GM12878 (cell line): ENCODE data around the gene IGHMBP2. TPM values are rescaled to one million over a fixed set of nuclear protein-coding genes. Genes with fewer than 3 reads are reported as not detected.

Experiments
- ATAC-seq: fragments of 200-7000 bp; cut with Tn5 transposase; 3 replicates; pipeline ENCODE4 v1.9.1; 2020; ENCODE audit warnings: mild to moderate bottlenecking, moderate library complexity
- BruUV-seq: library from RNA; stranded (reverse); fragments of 400-500 nt; replicated peaks from 2 replicates; lab custom pipeline; 2021; lab: Mats Ljungman, UMichigan
- CTCF ChIA-PET: fragments of 300-600 bp; sonication (Branson Sonifier 250); formaldehyde crosslinking; extraction: SDS; loops from one replicate; lab custom pipeline; 2021; ENCODE audit warnings: inconsistent platforms; lab: Yijun Ruan, JAX
- POLR2A ChIA-PET: fragments of 350-600 bp; formaldehyde crosslinking; extraction: SDS; loops from one replicate; lab custom pipeline; 2021; ENCODE audit warnings: inconsistent platforms; lab: Charles Lee
- RAD21 ChIA-PET: fragments of 300-600 bp; sonication (Branson Sonifier 250); formaldehyde crosslinking; loops from one replicate; lab custom pipeline; 2023; ENCODE audit warnings: antibody characterized with exemption; ENCODE audit not compliant: unreplicated experiment; lab: Charles Lee
- SMC1A ChIA-PET: fragments of 300-600 bp; sonication (Branson Sonifier 250); formaldehyde crosslinking; loops from one replicate; lab custom pipeline; 2023; ENCODE audit not compliant: unreplicated experiment, uncharacterized antibody; lab: Charles Lee
- DNase-seq: peaks from one replicate; pipeline ENCODE4 v3.0.0-alpha.2; 2011; ENCODE audit warnings: low read depth, low spot score
- FAIRE-seq: peaks from 3 replicates; lab custom pipeline; 2011; peaks lifted over from hg19 to GRCh38; lab: Jason Lieb, UNC
- H2AFZ ChIP-seq: 2 replicates; pipeline ENCODE4 v1.6.0; 2011; ENCODE audit warnings: low read depth, low read length, control low read depth; ENCODE audit not compliant: control insufficient read depth
- H3K27ac ChIP-seq: 2 replicates; pipeline ENCODE4 v1.5.1; 2011; ENCODE audit warnings: control low read depth; ENCODE audit not compliant: control insufficient read depth, insufficient read depth
- H3K27me3 ChIP-seq, 2 experiments: replicated peaks in 1 of 2; 2 replicates each; pipeline versions ENCODE4 v1.6.0 to v1.6.1; 2011; ENCODE audit warnings: low read length in 1 of 2; ENCODE audit not compliant: control insufficient read depth in 2 of 2, insufficient read depth in 2 of 2
- H3K36me3 ChIP-seq, 2 experiments: 2 replicates each; pipeline ENCODE4 v1.5.1; 2011; ENCODE audit warnings: low read length in 1 of 2; ENCODE audit not compliant: control insufficient read depth in 2 of 2, insufficient read depth in 2 of 2
- H3K4me1 ChIP-seq: 2 replicates; pipeline ENCODE4 v1.6.1; 2011; ENCODE audit warnings: mild to moderate bottlenecking, low read length, moderate library complexity, mixed read lengths; ENCODE audit not compliant: control insufficient read depth, insufficient read depth
- H3K4me2 ChIP-seq: 2 replicates; pipeline ENCODE4 v1.6.0; 2011; ENCODE audit warnings: control low read depth; ENCODE audit not compliant: control insufficient read depth, insufficient read depth
- H3K4me3 ChIP-seq: fragments of 200-600 bp; sonication (generic); 2 replicates; pipeline ENCODE4 v1.5.1; 2016
- H3K79me2 ChIP-seq: 2 replicates; pipeline ENCODE4 v1.6.0; 2011; ENCODE audit warnings: low read length; ENCODE audit not compliant: control insufficient read depth, insufficient read depth
- H3K9ac ChIP-seq: 2 replicates; pipeline ENCODE4 v1.8.0; 2011; ENCODE audit warnings: low read length, control low read depth, mixed read lengths; ENCODE audit not compliant: control insufficient read depth, insufficient read depth
- H3K9me3 ChIP-seq: replicated peaks from 3 replicates; pipeline ENCODE4 v1.5.1; 2011; ENCODE audit warnings: mild to moderate bottlenecking, low read length; ENCODE audit not compliant: control insufficient read depth, insufficient read depth
- H4K20me1 ChIP-seq: 2 replicates; pipeline ENCODE4 v1.6.0; 2011; ENCODE audit not compliant: control insufficient read depth, insufficient read depth
- RAD21 ChIP-seq: IDR thresholded peaks from 2 replicates; pipeline ENCODE4 v1.6.1; 2011; ENCODE audit warnings: mild to moderate bottlenecking, low read depth, low read length, moderate library complexity; ENCODE audit not compliant: insufficient read depth
- SMC3 ChIP-seq: IDR thresholded peaks from 2 replicates; pipeline ENCODE4 v1.6.1; 2011; ENCODE audit warnings: low read length, improper control_type of control experiment, borderline replicate concordance
- TCF12 ChIP-seq: IDR thresholded peaks from 2 replicates; pipeline ENCODE4 v1.6.1; 2011; ENCODE audit warnings: low read depth, mild to moderate bottlenecking, low read length
- WRNIP1 ChIP-seq: IDR thresholded peaks from 2 replicates; pipeline ENCODE4 v1.6.1; 2011; ENCODE audit warnings: low read depth, low read length, improper control_type of control experiment, borderline replicate concordance
- WGBS: methylation state at CpG from one replicate; pipeline ENCODE4 v1.1.6; 2016; ENCODE audit warnings: low lambda C conversion rate; ENCODE audit not compliant: insufficient replicate concordance, insufficient coverage; ENCODE audit errors: missing lambda C conversion rate; 5-methylcytosine and 5-hydroxymethylcytosine counted together
- in situ Hi-C: fragments of 300-500 bp; cut with MboI; formaldehyde crosslinking; loops from 9 replicates; pipeline ENCODE4 v1.14.3; 2018; ENCODE audit warnings: mixed read lengths
- intact Hi-C: fragments of 100-400 bp; cut with micrococcal nuclease; formaldehyde crosslinking; loops from one replicate; pipeline ENCODE4 v1.14.2; 2022; ENCODE audit not compliant: unreplicated experiment
- polyA plus RNA-seq, 11 experiments: library from polyadenylated mRNA; depleted of rRNA in 4 of 11; unstranded in 6 of 11; stranded (reverse) in 5 of 11; fragments of >200 nt; fragmentation: Nextera tagmentation in 4 of 11; fragmentation: Illumina TruSeq in 1 of 11; extraction: Ambion mirVana in 4 of 11; extraction: Trizol in 1 of 11; gene quantifications; 1 replicate in 1 of 11; 2 replicates in 10 of 11; pipeline versions ENCODE4 v1.2.1 to v1.2.3, GENCODE V29; 2011 to 2016; ENCODE audit warnings: inconsistent platforms in 2 of 11, missing spikeins in 2 of 11, low read depth in 1 of 11
- total RNA-seq, 4 experiments: library from RNA; depleted of rRNA in 3 of 4; stranded (reverse); fragments of >200 nt in 3 of 4; fragmentation: Illumina TruSeq in 1 of 4; extraction: Trizol in 1 of 4; gene quantifications; 2 replicates each; pipeline versions ENCODE4 v1.2.1 to v1.2.3, GENCODE V29; 2013 to 2021
- TF ChIP-seq, protein P1 (sequence below): IDR thresholded peaks from 2 replicates; pipeline ENCODE4 v1.6.1; 2012; ENCODE audit warnings: mild to moderate bottlenecking, low read depth, low read length
- TF ChIP-seq, protein P2 (sequence below): fragments of 450-650 bp; IDR thresholded peaks from 2 replicates; pipeline ENCODE4 v1.6.1; 2018; ENCODE audit warnings: mild to moderate bottlenecking, low read depth, moderate library complexity; ENCODE audit not compliant: partially characterized antibody
- TF ChIP-seq, protein P3 (sequence below), 3 experiments: IDR thresholded peaks in 2 of 3; conservative IDR thresholded peaks in 1 of 3; 2 replicates each; pipeline ENCODE4 v1.5.1; 2011; ENCODE audit warnings: low read depth in 3 of 3, low read length in 3 of 3, mild to moderate bottlenecking in 3 of 3, control low read depth in 2 of 3, moderate library complexity in 2 of 3, inconsistent platforms in 1 of 3, mixed read lengths in 1 of 3; ENCODE audit not compliant: control insufficient read depth in 2 of 3, insufficient read depth in 1 of 3; ENCODE audit errors: extremely low read depth in 1 of 3
- TF ChIP-seq, protein P4 (sequence below): IDR thresholded peaks from 2 replicates; pipeline ENCODE4 v1.6.1; 2011; ENCODE audit warnings: low read depth, mild to moderate bottlenecking, low read length, moderate library complexity, borderline replicate concordance; ENCODE audit errors: extremely low read depth

IGHMBP2 gene
- total and polyA plus RNA-seq, 10 of the 15 experiments (the other 5 are each of a cell fraction or from before 2014, with no cell fraction given) = 1.4 to 20.1 (median 11.2) TPM

DNA sequence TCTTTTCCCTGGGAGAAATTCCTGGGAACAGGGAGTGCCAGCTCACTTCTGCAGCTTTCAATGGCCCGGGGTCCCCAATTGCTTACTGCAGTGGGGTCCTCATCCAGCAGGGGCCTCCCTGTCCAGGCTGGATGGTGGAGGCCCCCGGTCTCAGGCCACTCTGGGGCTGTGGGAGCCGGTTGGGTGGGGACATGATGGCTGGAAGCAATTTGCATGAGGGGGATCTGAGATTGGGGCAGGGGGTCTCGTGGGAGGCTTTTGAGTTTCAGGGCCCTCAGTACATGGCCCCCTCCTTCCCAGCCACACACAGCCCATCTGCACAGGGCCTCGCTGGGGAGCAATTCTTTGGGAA lies 51.9 kb downstream of the IGHMBP2 start (continued):
- TF ChIP-seq, protein P1, sequence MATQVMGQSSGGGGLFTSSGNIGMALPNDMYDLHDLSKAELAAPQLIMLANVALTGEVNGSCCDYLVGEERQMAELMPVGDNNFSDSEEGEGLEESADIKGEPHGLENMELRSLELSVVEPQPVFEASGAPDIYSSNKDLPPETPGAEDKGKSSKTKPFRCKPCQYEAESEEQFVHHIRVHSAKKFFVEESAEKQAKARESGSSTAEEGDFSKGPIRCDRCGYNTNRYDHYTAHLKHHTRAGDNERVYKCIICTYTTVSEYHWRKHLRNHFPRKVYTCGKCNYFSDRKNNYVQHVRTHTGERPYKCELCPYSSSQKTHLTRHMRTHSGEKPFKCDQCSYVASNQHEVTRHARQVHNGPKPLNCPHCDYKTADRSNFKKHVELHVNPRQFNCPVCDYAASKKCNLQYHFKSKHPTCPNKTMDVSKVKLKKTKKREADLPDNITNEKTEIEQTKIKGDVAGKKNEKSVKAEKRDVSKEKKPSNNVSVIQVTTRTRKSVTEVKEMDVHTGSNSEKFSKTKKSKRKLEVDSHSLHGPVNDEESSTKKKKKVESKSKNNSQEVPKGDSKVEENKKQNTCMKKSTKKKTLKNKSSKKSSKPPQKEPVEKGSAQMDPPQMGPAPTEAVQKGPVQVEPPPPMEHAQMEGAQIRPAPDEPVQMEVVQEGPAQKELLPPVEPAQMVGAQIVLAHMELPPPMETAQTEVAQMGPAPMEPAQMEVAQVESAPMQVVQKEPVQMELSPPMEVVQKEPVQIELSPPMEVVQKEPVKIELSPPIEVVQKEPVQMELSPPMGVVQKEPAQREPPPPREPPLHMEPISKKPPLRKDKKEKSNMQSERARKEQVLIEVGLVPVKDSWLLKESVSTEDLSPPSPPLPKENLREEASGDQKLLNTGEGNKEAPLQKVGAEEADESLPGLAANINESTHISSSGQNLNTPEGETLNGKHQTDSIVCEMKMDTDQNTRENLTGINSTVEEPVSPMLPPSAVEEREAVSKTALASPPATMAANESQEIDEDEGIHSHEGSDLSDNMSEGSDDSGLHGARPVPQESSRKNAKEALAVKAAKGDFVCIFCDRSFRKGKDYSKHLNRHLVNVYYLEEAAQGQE = no peak
- TF ChIP-seq WRNIP1 = no peak
- TF ChIP-seq, protein P2, sequence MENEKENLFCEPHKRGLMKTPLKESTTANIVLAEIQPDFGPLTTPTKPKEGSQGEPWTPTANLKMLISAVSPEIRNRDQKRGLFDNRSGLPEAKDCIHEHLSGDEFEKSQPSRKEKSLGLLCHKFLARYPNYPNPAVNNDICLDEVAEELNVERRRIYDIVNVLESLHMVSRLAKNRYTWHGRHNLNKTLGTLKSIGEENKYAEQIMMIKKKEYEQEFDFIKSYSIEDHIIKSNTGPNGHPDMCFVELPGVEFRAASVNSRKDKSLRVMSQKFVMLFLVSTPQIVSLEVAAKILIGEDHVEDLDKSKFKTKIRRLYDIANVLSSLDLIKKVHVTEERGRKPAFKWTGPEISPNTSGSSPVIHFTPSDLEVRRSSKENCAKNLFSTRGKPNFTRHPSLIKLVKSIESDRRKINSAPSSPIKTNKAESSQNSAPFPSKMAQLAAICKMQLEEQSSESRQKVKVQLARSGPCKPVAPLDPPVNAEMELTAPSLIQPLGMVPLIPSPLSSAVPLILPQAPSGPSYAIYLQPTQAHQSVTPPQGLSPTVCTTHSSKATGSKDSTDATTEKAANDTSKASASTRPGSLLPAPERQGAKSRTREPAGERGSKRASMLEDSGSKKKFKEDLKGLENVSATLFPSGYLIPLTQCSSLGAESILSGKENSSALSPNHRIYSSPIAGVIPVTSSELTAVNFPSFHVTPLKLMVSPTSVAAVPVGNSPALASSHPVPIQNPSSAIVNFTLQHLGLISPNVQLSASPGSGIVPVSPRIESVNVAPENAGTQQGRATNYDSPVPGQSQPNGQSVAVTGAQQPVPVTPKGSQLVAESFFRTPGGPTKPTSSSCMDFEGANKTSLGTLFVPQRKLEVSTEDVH = no peak

DNA sequence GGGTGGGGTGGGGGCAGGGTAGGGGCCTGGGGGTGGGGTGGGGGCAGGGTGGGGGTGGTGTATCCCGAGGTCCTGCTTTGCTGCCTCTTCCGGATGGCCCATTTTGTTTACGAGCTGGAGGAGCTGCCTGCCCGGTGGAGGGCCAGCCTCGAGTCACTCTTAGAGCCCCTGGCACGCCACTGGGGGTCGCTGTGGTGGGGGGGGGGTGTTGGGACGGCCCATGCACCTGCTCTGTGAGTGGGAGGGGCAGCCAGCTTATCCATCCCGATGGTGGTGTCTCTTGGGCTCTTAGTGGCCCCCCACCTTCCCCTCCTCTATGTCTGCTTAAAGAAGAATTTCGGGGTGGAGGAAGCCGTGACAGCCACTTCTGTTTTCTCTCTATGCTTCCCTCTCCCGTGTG lies 52.5 kb downstream of the IGHMBP2 start:
- H3K27me3 ChIP-seq = no peaks in the 10 kb centered on the region
- intact Hi-C loops (no loop called here), in situ Hi-C loops (no loop called here)
- BruUV-seq = no TSS peak
- ChIA-PET POLR2A (interaction anchor here (0.6 kb wide), 1 partner anchor 10 kb away, joined by 4 read pairs; no protein-coding TSS in a partner anchor), SMC1A (no interaction called here), RAD21 (no interaction called here), CTCF (interaction anchor here (0.7 kb wide), 1 partner anchor 133 kb away, joined by 3 read pairs; no protein-coding TSS in a partner anchor)
- H3K4me2 ChIP-seq = no peak overlapping the region
- H3K4me1 ChIP-seq = no peaks in the 10 kb centered on the region
- ATAC-seq (peak; percentile 70), DNase-seq (no peak), FAIRE-seq (no peak)
- no peak overlapping the region for H3K9ac ChIP-seq
- H3K79me2 ChIP-seq = no peaks in the 10 kb centered on the region
- peak; percentile 17; the same call in 1 of the 2 replicates for TF ChIP-seq RAD21
- TF ChIP-seq, protein P3, sequence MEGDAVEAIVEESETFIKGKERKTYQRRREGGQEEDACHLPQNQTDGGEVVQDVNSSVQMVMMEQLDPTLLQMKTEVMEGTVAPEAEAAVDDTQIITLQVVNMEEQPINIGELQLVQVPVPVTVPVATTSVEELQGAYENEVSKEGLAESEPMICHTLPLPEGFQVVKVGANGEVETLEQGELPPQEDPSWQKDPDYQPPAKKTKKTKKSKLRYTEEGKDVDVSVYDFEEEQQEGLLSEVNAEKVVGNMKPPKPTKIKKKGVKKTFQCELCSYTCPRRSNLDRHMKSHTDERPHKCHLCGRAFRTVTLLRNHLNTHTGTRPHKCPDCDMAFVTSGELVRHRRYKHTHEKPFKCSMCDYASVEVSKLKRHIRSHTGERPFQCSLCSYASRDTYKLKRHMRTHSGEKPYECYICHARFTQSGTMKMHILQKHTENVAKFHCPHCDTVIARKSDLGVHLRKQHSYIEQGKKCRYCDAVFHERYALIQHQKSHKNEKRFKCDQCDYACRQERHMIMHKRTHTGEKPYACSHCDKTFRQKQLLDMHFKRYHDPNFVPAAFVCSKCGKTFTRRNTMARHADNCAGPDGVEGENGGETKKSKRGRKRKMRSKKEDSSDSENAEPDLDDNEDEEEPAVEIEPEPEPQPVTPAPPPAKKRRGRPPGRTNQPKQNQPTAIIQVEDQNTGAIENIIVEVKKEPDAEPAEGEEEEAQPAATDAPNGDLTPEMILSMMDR (IDR thresholded peaks at IDR 0.05 in 2 of 3, conservative IDR thresholded peaks at IDR 0.05 in 1 of 3; ENCODE audit: control insufficient read depth in 2 of 3, extremely low read depth in 1 of 3, insufficient read depth in 1 of 3, low read depth in 3 of 3, low read length in 3 of 3) = peak; percentile 19 to 30 (median 24); a peak in 3 of 6 replicates
- TF ChIP-seq, protein P4, sequence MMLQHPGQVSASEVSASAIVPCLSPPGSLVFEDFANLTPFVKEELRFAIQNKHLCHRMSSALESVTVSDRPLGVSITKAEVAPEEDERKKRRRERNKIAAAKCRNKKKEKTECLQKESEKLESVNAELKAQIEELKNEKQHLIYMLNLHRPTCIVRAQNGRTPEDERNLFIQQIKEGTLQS = no peak
- TF ChIP-seq SMC3 = peak; percentile 15; the same call in 1 of the 2 replicates
- TF ChIP-seq TCF12 = no peak
- H4K20me1 ChIP-seq = no peaks in the 10 kb centered on the region
- no peaks in the 10 kb centered on the region for H3K36me3 ChIP-seq
- no peak overlapping the region for H3K4me3 ChIP-seq
- no peaks in the 10 kb centered on the region for H3K9me3 ChIP-seq
- H3K27ac ChIP-seq = no peak overlapping the region
- WGBS = 8% methylated on average over 8 of the region's 12 CpGs
- no peak overlapping the region for H2AFZ ChIP-seq
